Mesenchymal stem cell (in vitro differentiated cells and primary cell): ENCODE measurements around the gene MAP2K5.

Experiments
- DNase-seq: peaks from one replicate; pipeline ENCODE4 v3.0.0-alpha.2; 2013
- H2AFZ ChIP-seq: one replicate; pipeline ENCODE4 v1.6.1; 2013; ENCODE audit warnings: low read depth, mild to moderate bottlenecking, control low read depth, inconsistent platforms, low read length, moderate library complexity
- H2AK5ac ChIP-seq: 2 replicates; pipeline ENCODE4 v1.6.1; 2013; ENCODE audit warnings: low read length, moderate library complexity, mild to moderate bottlenecking, inconsistent platforms; ENCODE audit not compliant: severe bottlenecking
- H2BK120ac ChIP-seq: one replicate; pipeline ENCODE4 v1.6.1; 2013; ENCODE audit warnings: low read depth, mild to moderate bottlenecking, inconsistent platforms, low read length, moderate library complexity
- H2BK12ac ChIP-seq, 2 experiments: one replicate each; pipeline ENCODE4 v1.6.1; 2013; ENCODE audit warnings: inconsistent platforms in 2 of 2, low read length in 2 of 2, mild to moderate bottlenecking in 2 of 2, moderate library complexity in 2 of 2, control low read depth in 1 of 2
- H2BK15ac ChIP-seq: one replicate; pipeline ENCODE4 v1.6.1; 2013; ENCODE audit warnings: mild to moderate bottlenecking, low read depth, inconsistent platforms; ENCODE audit not compliant: poor library complexity, severe bottlenecking
- H2BK5ac ChIP-seq: 2 replicates; pipeline ENCODE4 v1.6.1; 2013; ENCODE audit warnings: low read depth, mild to moderate bottlenecking, low read length, control low read depth, inconsistent platforms; ENCODE audit not compliant: poor library complexity, severe bottlenecking
- H3K14ac ChIP-seq, 2 experiments: one replicate each; pipeline ENCODE4 v1.6.1; 2013; ENCODE audit warnings: inconsistent platforms in 2 of 2, low read length in 2 of 2, control low read depth in 1 of 2, mild to moderate bottlenecking in 1 of 2, moderate library complexity in 1 of 2
- H3K18ac ChIP-seq, 2 experiments: one replicate each; pipeline ENCODE4 v1.6.1; 2013; ENCODE audit warnings: inconsistent platforms in 2 of 2, low read length in 2 of 2, control low read depth in 1 of 2, low read depth in 1 of 2, mild to moderate bottlenecking in 1 of 2
- H3K23ac ChIP-seq, 2 experiments: one replicate each; pipeline ENCODE4 v1.6.1; 2013; ENCODE audit warnings: inconsistent platforms in 2 of 2, low read length in 2 of 2, mild to moderate bottlenecking in 2 of 2, moderate library complexity in 2 of 2, control low read depth in 1 of 2
- H3K27ac ChIP-seq: 2 replicates; pipeline ENCODE4 v1.5.1; 2013; ENCODE audit warnings: mild to moderate bottlenecking, moderate library complexity, low read length, control low read depth, inconsistent platforms; ENCODE audit not compliant: poor library complexity, severe bottlenecking
- H3K27me3 ChIP-seq, 2 experiments: 2 replicates each; pipeline versions ENCODE4 v1.6.1 to v1.7.0; 2013; ENCODE audit warnings: low read length in 2 of 2, mild to moderate bottlenecking in 2 of 2, moderate library complexity in 2 of 2, control low read depth in 1 of 2, inconsistent platforms in 1 of 2; ENCODE audit not compliant: control insufficient read depth in 1 of 2, insufficient read depth in 1 of 2
- H3K36me3 ChIP-seq, 2 experiments: 2 replicates each; pipeline versions ENCODE4 v1.6.1 to v1.7.0; 2013; ENCODE audit warnings: low read length in 2 of 2, control low read depth in 1 of 2, inconsistent platforms in 1 of 2, low read depth in 1 of 2, mild to moderate bottlenecking in 1 of 2; ENCODE audit not compliant: insufficient read depth in 2 of 2, control insufficient read depth in 1 of 2
- H3K4ac ChIP-seq, 2 experiments: one replicate each; pipeline ENCODE4 v1.6.1; 2013; ENCODE audit warnings: inconsistent platforms in 2 of 2, low read length in 2 of 2, mild to moderate bottlenecking in 2 of 2, moderate library complexity in 2 of 2, control low read depth in 1 of 2, low read depth in 1 of 2
- H3K4me1 ChIP-seq: 2 replicates; pipeline ENCODE4 v1.6.1; 2013; ENCODE audit warnings: low read depth, low read length, control low read depth; ENCODE audit not compliant: control insufficient read depth, insufficient read depth
- H3K4me2 ChIP-seq: 2 replicates; pipeline ENCODE4 v1.6.1; 2013; ENCODE audit warnings: low read length, mild to moderate bottlenecking, inconsistent platforms; ENCODE audit not compliant: poor library complexity, severe bottlenecking
- H3K4me3 ChIP-seq, 2 experiments: 2 replicates each; pipeline versions ENCODE4 v1.5.1 to v1.7.0; 2013; ENCODE audit warnings: low read length in 2 of 2, mild to moderate bottlenecking in 2 of 2, control low read depth in 1 of 2, low read depth in 1 of 2; ENCODE audit not compliant: insufficient read depth in 1 of 2
- H3K79me1 ChIP-seq: replicated peaks from 2 replicates; pipeline ENCODE4 v1.6.1; 2013; ENCODE audit warnings: mild to moderate bottlenecking, control low read depth, low read length, inconsistent platforms; ENCODE audit not compliant: poor library complexity, severe bottlenecking
- H3K9ac ChIP-seq: 2 replicates; pipeline ENCODE4 v1.7.0; 2013; ENCODE audit warnings: mild to moderate bottlenecking, low read length, moderate library complexity
- H3K9me3 ChIP-seq: 2 replicates; pipeline ENCODE4 v1.7.0; 2013; ENCODE audit warnings: mild to moderate bottlenecking, low read length; ENCODE audit not compliant: control insufficient read depth
- H4K8ac ChIP-seq: one replicate; pipeline ENCODE4 v1.6.1; 2013; ENCODE audit warnings: inconsistent platforms, mild to moderate bottlenecking, low read length, moderate library complexity
- H4K91ac ChIP-seq: one replicate; pipeline ENCODE4 v1.6.1; 2013; ENCODE audit warnings: mild to moderate bottlenecking, low read length, inconsistent platforms
- WGBS: methylation state at CpG from one replicate; pipeline ENCODE4 v1.1.7; 2013; ENCODE audit warnings: mixed read lengths; 5-methylcytosine and 5-hydroxymethylcytosine counted together

The MAP2K5 gene

DNA sequence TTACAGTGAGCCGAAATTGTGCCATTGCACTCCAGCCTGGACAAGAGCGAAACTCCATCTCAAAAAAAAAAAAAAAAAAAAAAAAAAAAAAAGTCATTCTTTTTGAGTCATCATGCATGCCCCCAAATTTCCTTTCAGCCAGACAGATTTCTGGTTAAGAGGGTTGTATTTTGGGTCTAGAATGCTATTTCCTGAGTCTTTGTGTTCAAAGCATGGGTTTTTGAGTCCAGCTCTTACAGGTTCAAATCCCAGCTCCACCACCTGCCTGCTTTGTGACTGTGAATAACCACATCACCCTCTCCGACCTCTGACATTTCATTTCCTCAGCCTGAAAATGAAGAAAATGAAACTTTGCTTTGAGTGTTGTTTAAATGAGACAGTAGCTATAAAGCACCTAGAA lies 30.9 kb upstream of the MAP2K5 start:
- Histone ChIP-seq H4K91ac (no peak overlapping the region), H3K27me3 (no peaks in the 10 kb centered on the region), H2BK120ac (no peak overlapping the region), H3K79me1 (no peaks in the 10 kb centered on the region), H3K4ac (no peak overlapping the region), H2AFZ (no peak overlapping the region), H2BK5ac (peak overlapping the region; percentile 87), H3K4me1 (peaks cover 7% of the 10 kb centered on the region), H3K9ac (peak overlapping the region; percentile 82), H3K27ac (peak overlapping the region; percentile 90), H3K9me3 (no peaks in the 10 kb centered on the region), H3K4me3 (no peak overlapping the region), H3K18ac (no peak overlapping the region), H3K14ac (no peak overlapping the region), H2BK15ac (no peak overlapping the region), H2AK5ac (peak overlapping the region; percentile 97), H3K36me3 (peaks cover 5 to 40% of the 10 kb centered on the region in 2 experiments), H3K23ac (no peak overlapping the region), H3K4me2 (no peak overlapping the region), H4K8ac (no peak overlapping the region), H2BK12ac (no peak overlapping the region)
- no peak for DNase-seq
- no CpG with 5 or more reads among the region's 3 CpGs for WGBS

DNA sequence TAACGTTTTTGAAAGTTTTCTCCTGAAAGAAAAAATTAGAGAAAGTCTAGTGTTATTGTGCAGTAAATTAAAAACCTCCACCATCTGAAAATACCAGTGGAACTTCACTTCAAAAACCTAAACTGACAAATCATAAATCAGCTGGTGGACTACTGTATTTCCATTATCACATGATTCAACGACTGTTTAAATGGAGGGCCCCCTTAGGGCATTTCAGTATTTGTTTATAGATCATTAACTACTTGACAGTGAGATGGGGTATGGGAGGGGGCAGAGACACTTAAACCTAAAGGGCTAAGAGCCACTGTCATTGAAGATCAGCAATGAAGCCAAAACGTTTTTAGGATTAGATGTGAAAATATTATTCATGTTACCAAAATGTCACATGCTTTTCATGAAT lies 30.4 kb upstream of the MAP2K5 start:
- Histone ChIP-seq H3K27ac (peak overlapping the region; percentile 90), H2AK5ac (no peak overlapping the region), H3K9ac (peak overlapping the region; percentile 4), H4K8ac (no peak overlapping the region), H2BK12ac (no peak overlapping the region), H2BK15ac (no peak overlapping the region), H3K14ac (no peak overlapping the region), H3K27me3 (no peaks in the 10 kb centered on the region), H4K91ac (no peak overlapping the region), H2AFZ (no peak overlapping the region), H3K79me1 (no peaks in the 10 kb centered on the region), H3K4me3 (no peak overlapping the region), H3K4me2 (no peak overlapping the region), H3K9me3 (no peaks in the 10 kb centered on the region), H3K18ac (no peak overlapping the region), H2BK120ac (no peak overlapping the region), H3K23ac (no peak overlapping the region), H2BK5ac (no peak overlapping the region), H3K4me1 (peaks cover 7% of the 10 kb centered on the region), H3K4ac (no peak overlapping the region), H3K36me3 (peaks cover 5 to 45% of the 10 kb centered on the region in 2 experiments)
- DNase-seq: no peak
- 0% methylated on average over 1 of the region's 3 CpGs for WGBS

- H3K9ac ChIP-seq: no peak overlapping the region
- H3K36me3 ChIP-seq: peaks cover 5 to 53% of the 10 kb centered on the region in 2 experiments
- H2BK12ac ChIP-seq: no peak overlapping the region
- H3K9me3 ChIP-seq: no peaks in the 10 kb centered on the region
- H4K8ac ChIP-seq: no peak overlapping the region
- peak overlapping the region; percentile 27 for H2AK5ac ChIP-seq
- H3K27me3 ChIP-seq: no peaks in the 10 kb centered on the region
- no peak overlapping the region for H3K14ac ChIP-seq
- H3K4ac ChIP-seq: no peak overlapping the region
- no peak overlapping the region for H3K18ac ChIP-seq
- peaks cover 7% of the 10 kb centered on the region for H3K4me1 ChIP-seq
- no peak overlapping the region for H3K23ac ChIP-seq
- no peak overlapping the region for H3K27ac ChIP-seq
- H3K4me2 ChIP-seq: no peak overlapping the region
- WGBS: 80% methylated on average over 9 of the region's 9 CpGs
- peak overlapping the region; percentile 5 for H2BK5ac ChIP-seq
- H3K79me1 ChIP-seq: no peaks in the 10 kb centered on the region
- H2BK15ac ChIP-seq: no peak overlapping the region
- H2BK120ac ChIP-seq: no peak overlapping the region
- no peak for DNase-seq
- no peak overlapping the region for H4K91ac ChIP-seq
- H3K4me3 ChIP-seq: no peak overlapping the region
- H2AFZ ChIP-seq: no peak overlapping the region
These were observed 29.4 kb upstream of the MAP2K5 start for GRCh38 chr15:67512933-67513714.

DNA sequence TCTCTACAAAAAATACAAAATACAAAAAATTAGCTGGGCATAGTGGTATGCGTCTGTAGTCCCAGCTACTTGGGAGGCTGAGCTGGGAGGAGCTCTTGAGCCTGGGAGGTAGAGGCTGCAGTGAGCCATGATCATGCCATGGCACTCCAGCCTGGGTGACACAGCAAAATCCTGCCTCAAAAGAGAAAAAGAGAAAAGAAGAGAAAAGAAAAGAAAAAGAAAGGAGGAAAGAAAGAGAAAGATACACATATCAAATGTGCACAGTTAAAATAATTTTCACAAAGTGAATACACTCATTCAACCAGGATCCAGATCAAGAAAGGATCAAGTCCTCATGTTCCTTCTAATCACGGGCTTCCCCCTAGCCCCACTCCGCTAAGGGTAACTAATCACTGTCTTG lies 27.4 kb upstream of the MAP2K5 start:
- H3K9ac ChIP-seq: no peak overlapping the region
- H3K9me3 ChIP-seq: no peaks in the 10 kb centered on the region
- no peaks in the 10 kb centered on the region for H3K27me3 ChIP-seq
- H3K36me3 ChIP-seq: peaks cover 5 to 56% of the 10 kb centered on the region in 2 experiments
- no peak overlapping the region for H4K91ac ChIP-seq
- no peak overlapping the region for H2AFZ ChIP-seq
- no peak overlapping the region for H3K4me3 ChIP-seq
- no peak overlapping the region for H3K23ac ChIP-seq
- no peak overlapping the region for H2BK5ac ChIP-seq
- H3K4me1 ChIP-seq: peaks cover 5% of the 10 kb centered on the region
- no peak overlapping the region for H2AK5ac ChIP-seq
- no peak overlapping the region for H3K4me2 ChIP-seq
- H2BK12ac ChIP-seq: no peak overlapping the region
- no peaks in the 10 kb centered on the region for H3K79me1 ChIP-seq
- no peak overlapping the region for H3K4ac ChIP-seq
- DNase-seq: no peak
- no peak overlapping the region for H2BK15ac ChIP-seq
- H2BK120ac ChIP-seq: no peak overlapping the region
- no peak overlapping the region for H3K14ac ChIP-seq
- H3K27ac ChIP-seq: no peak overlapping the region
- 96% methylated on average over 3 of the region's 3 CpGs for WGBS
- no peak overlapping the region for H3K18ac ChIP-seq
- H4K8ac ChIP-seq: no peak overlapping the region
